NCI-H524 (cell line): ENCODE data around the gene PIERCE2.
"Not testable (repeated sequence)": the region's sequence is repeated elsewhere in the genome, so short reads cannot be mapped to it uniquely, and the experiment has no call there.

Experiments used
- DNase-seq, 2 experiments: peaks; one replicate each; lab custom pipeline; 2025; lab: John Stamatoyannopoulos, UW

The PIERCE2 gene

GRCh38 chr15:55434989-55435825, 26.9 kb downstream of the PIERCE2 start:
- DNase-seq = peak; percentile 55 to 84

GRCh38 chr15:55443141-55443540, 34.8 kb downstream of the PIERCE2 start:
- DNase-seq = not testable (repeated sequence)

GRCh38 chr15:55445936-55446335, 37.6 kb downstream of the PIERCE2 start:
- not testable (repeated sequence) for DNase-seq

GRCh38 chr15:55446379-55447029, 38.2 kb downstream of the PIERCE2 start:
- DNase-seq = not testable (repeated sequence)

- not testable (repeated sequence) for DNase-seq
Measured at GRCh38 chr15:55447030-55447394, 38.7 kb downstream of the PIERCE2 start.

- DNase-seq = no peak
Measured at GRCh38 chr15:55457401-55458022, 49.2 kb downstream of the PIERCE2 start.

- DNase-seq = no peak
Measured at GRCh38 chr15:55461447-55461846, 53.2 kb downstream of the PIERCE2 start.

- no peak for DNase-seq
Measured at GRCh38 chr15:55468321-55468720, 60.0 kb downstream of the PIERCE2 start.
